DOHH2 (cell line): ENCODE data around the gene TRAFD1.
"Not testable (repeated sequence)": the region's sequence is repeated elsewhere in the genome, so short reads cannot be mapped to it uniquely, and the experiment has no call there.

Experiments
- H3F3A ChIP-seq: fragments of 200-600 bp; sonication (generic), shearing (Covaris generic); 2 replicates; pipeline ENCODE4 v1.6.0; 2016; ENCODE audit warnings: antibody characterized with exemption, mild to moderate bottlenecking; ENCODE audit not compliant: control insufficient read depth, insufficient read depth
- H3K27ac ChIP-seq: fragments of 200-600 bp; sonication (generic); 2 replicates; pipeline ENCODE4 v1.5.1; 2014; ENCODE audit warnings: low read depth, mild to moderate bottlenecking, low read length, moderate library complexity
- H3K27me3 ChIP-seq: fragments of 200-600 bp; sonication (generic); 2 replicates; pipeline ENCODE4 v1.6.1; 2014; ENCODE audit warnings: mild to moderate bottlenecking, low read length, mixed read lengths; ENCODE audit not compliant: control insufficient read depth
- H3K36me3 ChIP-seq: fragments of 200-600 bp; sonication (generic); 2 replicates; pipeline ENCODE4 v1.6.1; 2014; ENCODE audit warnings: mild to moderate bottlenecking, low read length, moderate library complexity, mixed read lengths; ENCODE audit not compliant: control insufficient read depth
- H3K4me1 ChIP-seq: fragments of 200-600 bp; sonication (generic); 2 replicates; pipeline ENCODE4 v1.6.1; 2014; ENCODE audit warnings: mild to moderate bottlenecking, low read length, mixed read lengths; ENCODE audit not compliant: control insufficient read depth
- H3K4me2 ChIP-seq: fragments of 200-600 bp; sonication (generic); 2 replicates; pipeline ENCODE4 v1.6.0; 2014; ENCODE audit warnings: mild to moderate bottlenecking, low read length, moderate library complexity
- H3K4me3 ChIP-seq: fragments of 200-600 bp; sonication (generic); 2 replicates; pipeline ENCODE4 v1.5.1; 2014; ENCODE audit warnings: mild to moderate bottlenecking, low read length, mixed read lengths
- H3K79me2 ChIP-seq: fragments of 200-600 bp; sonication (generic); 2 replicates; pipeline ENCODE4 v1.6.1; 2014; ENCODE audit warnings: mild to moderate bottlenecking, low read length, mixed read lengths; ENCODE audit not compliant: control insufficient read depth
- H3K9me2 ChIP-seq: fragments of 200-600 bp; sonication (generic); replicated peaks from 2 replicates; pipeline ENCODE4 v1.6.1; 2014; ENCODE audit warnings: mild to moderate bottlenecking, low read length, mixed read lengths; ENCODE audit not compliant: control insufficient read depth
- H3K9me3 ChIP-seq: fragments of 200-600 bp; sonication (generic); 2 replicates; pipeline ENCODE4 v1.6.1; 2014; ENCODE audit warnings: antibody characterized with exemption, low read length, mixed read lengths; ENCODE audit not compliant: control insufficient read depth, insufficient read depth
- H4K20me1 ChIP-seq: fragments of 200-600 bp; sonication (generic); 2 replicates; pipeline ENCODE4 v1.6.0; 2014; ENCODE audit warnings: low read depth, mild to moderate bottlenecking, antibody characterized with exemption, low read length, moderate library complexity; ENCODE audit not compliant: control insufficient read depth, insufficient read depth
- CTCF ChIP-seq: fragments of 200-600 bp; sonication (generic); IDR thresholded peaks from one replicate; pipeline ENCODE4 v1.5.1; 2014; ENCODE audit warnings: antibody characterized with exemption, mild to moderate bottlenecking, low read depth, low read length; ENCODE audit not compliant: poor library complexity, severe bottlenecking
- EZH2phosphoT487 ChIP-seq: fragments of 200-600 bp; sonication (generic); IDR thresholded peaks from 2 replicates; pipeline ENCODE4 v1.6.1; 2017; ENCODE audit warnings: borderline replicate concordance, mild to moderate bottlenecking, antibody characterized with exemption, low read length, moderate library complexity, mixed read lengths

Gene TRAFD1

GRCh38 chr12:112097641-112098040 lies 27.7 kb upstream of the TRAFD1 start:
- TF ChIP-seq CTCF (no peak), EZH2phosphoT487 (no peak)
- no peaks in the 10 kb centered on the region for H3K9me2 ChIP-seq
- no peak overlapping the region for H3K4me2 ChIP-seq
- no peaks in the 10 kb centered on the region for H3K4me1 ChIP-seq
- no peaks in the 10 kb centered on the region for H3K9me3 ChIP-seq
- no peaks in the 10 kb centered on the region for H3F3A ChIP-seq
- H3K27ac ChIP-seq: no peak overlapping the region
- peaks cover 100% of the 10 kb centered on the region for H3K79me2 ChIP-seq
- H3K4me3 ChIP-seq: no peak overlapping the region
- peaks cover 70% of the 10 kb centered on the region for H3K36me3 ChIP-seq
- H4K20me1 ChIP-seq: peaks cover 7% of the 10 kb centered on the region
- H3K27me3 ChIP-seq: no peaks in the 10 kb centered on the region

GRCh38 chr12:112100500-112100899 lies 24.9 kb upstream of the TRAFD1 start:
- H3K27me3 ChIP-seq, H3K27ac ChIP-seq, H3K4me1 ChIP-seq, H3K4me2 ChIP-seq, H3K9me3 ChIP-seq, H3F3A ChIP-seq, H3K9me2 ChIP-seq, H3K4me3 ChIP-seq: not testable (repeated sequence)
- Histone ChIP-seq H4K20me1 (peaks cover 22% of the 10 kb centered on the region), H3K36me3 (peaks cover 77% of the 10 kb centered on the region), H3K79me2 (peaks cover 100% of the 10 kb centered on the region)

DNA sequence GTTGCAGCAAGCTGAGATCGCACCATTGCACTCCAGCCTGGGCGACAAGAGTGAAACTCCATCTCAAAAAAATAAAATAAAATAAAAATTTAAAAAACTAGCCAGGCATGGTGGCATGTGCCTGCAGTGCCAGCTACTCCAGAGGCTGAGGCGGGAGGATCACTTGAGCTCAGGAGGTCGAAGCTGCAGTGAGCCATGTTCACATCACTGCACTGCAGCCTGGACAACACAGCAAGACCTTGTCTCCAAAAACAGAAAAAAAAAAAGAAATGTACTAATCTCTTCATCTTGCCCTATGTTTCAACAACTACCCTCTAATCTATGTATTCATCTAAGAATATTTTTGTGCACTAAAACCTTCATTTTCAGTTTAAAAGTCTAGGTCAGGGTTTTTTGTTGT lies 23.2 kb upstream of the TRAFD1 start:
- Histone ChIP-seq H3K4me1 (peaks cover 23% of the 10 kb centered on the region), H4K20me1 (peaks cover 25% of the 10 kb centered on the region), H3F3A (no peaks in the 10 kb centered on the region), H3K9me3 (no peaks in the 10 kb centered on the region), H3K79me2 (peaks cover 100% of the 10 kb centered on the region), H3K27ac (no peak overlapping the region), H3K4me3 (no peak overlapping the region), H3K27me3 (no peaks in the 10 kb centered on the region), H3K4me2 (no peak overlapping the region), H3K9me2 (no peaks in the 10 kb centered on the region), H3K36me3 (peaks cover 77% of the 10 kb centered on the region)
- TF ChIP-seq EZH2phosphoT487 (no peak), CTCF (no peak)

GRCh38 chr12:112102746-112103145 lies 22.6 kb upstream of the TRAFD1 start:
- Histone ChIP-seq H3K4me1 (peaks cover 28% of the 10 kb centered on the region), H3K36me3 (peaks cover 80% of the 10 kb centered on the region), H3K79me2 (peaks cover 100% of the 10 kb centered on the region), H4K20me1 (peaks cover 25% of the 10 kb centered on the region)
- H3K4me3 ChIP-seq, H3K9me2 ChIP-seq, H3K4me2 ChIP-seq, H3F3A ChIP-seq, H3K27ac ChIP-seq, H3K27me3 ChIP-seq, H3K9me3 ChIP-seq: not testable (repeated sequence)
